Activated T-cell treated with anti-CD3 and anti-CD28 coated beads for 24 hours (primary cell): ENCODE data around the gene ST6GALNAC5.
"Not testable (repeated sequence)": the region's sequence is repeated elsewhere in the genome, so short reads cannot be mapped to it uniquely, and the experiment has no call there.

Experiments used
- DNase-seq: peaks from one replicate; pipeline ENCODE4 v3.0.0-alpha.2; 2020; ENCODE audit warnings: low read depth

The ST6GALNAC5 gene

GRCh38 chr1:76868154-76868882, 1.0 kb downstream of the ST6GALNAC5 start:
- no peak for DNase-seq

- no peak for DNase-seq
These were observed 1.6 kb downstream of the ST6GALNAC5 start for GRCh38 chr1:76868916-76869315.

- DNase-seq = no peak
These were observed 2.8 kb downstream of the ST6GALNAC5 start for GRCh38 chr1:76870037-76870436.

GRCh38 chr1:76871355-76871974, 4.2 kb downstream of the ST6GALNAC5 start:
- no peak for DNase-seq

- DNase-seq = no peak
These were observed 5.7 kb downstream of the ST6GALNAC5 start for GRCh38 chr1:76872944-76873343.

GRCh38 chr1:76876655-76877395, 9.5 kb downstream of the ST6GALNAC5 start:
- no peak for DNase-seq

GRCh38 chr1:76879014-76879413, 11.7 kb downstream of the ST6GALNAC5 start:
- not testable (repeated sequence) for DNase-seq

GRCh38 chr1:76881762-76882161, 14.5 kb downstream of the ST6GALNAC5 start:
- no peak for DNase-seq

- no peak for DNase-seq
These were observed 24.8 kb downstream of the ST6GALNAC5 start for GRCh38 chr1:76891931-76892622.

- DNase-seq = no peak
These were observed 25.4 kb downstream of the ST6GALNAC5 start for GRCh38 chr1:76892675-76893074.

- DNase-seq = no peak
These were observed 34.0 kb downstream of the ST6GALNAC5 start for GRCh38 chr1:76901158-76901767.

- no peak for DNase-seq
These were observed 38.8 kb downstream of the ST6GALNAC5 start for GRCh38 chr1:76905876-76906595.

GRCh38 chr1:76909311-76909710, 42.0 kb downstream of the ST6GALNAC5 start:
- no peak for DNase-seq

- no peak for DNase-seq
These were observed 51.8 kb downstream of the ST6GALNAC5 start for GRCh38 chr1:76919085-76919484.

GRCh38 chr1:76921590-76921989, 54.3 kb downstream of the ST6GALNAC5 start:
- DNase-seq = no peak

- no peak for DNase-seq
These were observed 58.5 kb downstream of the ST6GALNAC5 start for GRCh38 chr1:76925825-76926224.

- no peak for DNase-seq
These were observed 61.2 kb downstream of the ST6GALNAC5 start for GRCh38 chr1:76928522-76928921.

- no peak for DNase-seq
These were observed 61.9 kb downstream of the ST6GALNAC5 start for GRCh38 chr1:76929136-76929535.

GRCh38 chr1:76933847-76934815, 66.9 kb downstream of the ST6GALNAC5 start:
- no peak for DNase-seq

- no peak for DNase-seq
These were observed 71.0 kb downstream of the ST6GALNAC5 start for GRCh38 chr1:76938304-76938703.
